Renal cortical epithelial cell (primary cell): Measurements from ENCODE around the gene FILIP1. TPM values are rescaled to one million over a fixed set of nuclear protein-coding genes. Genes with fewer than 3 reads are reported as not detected.
A peak's percentile ranks its signal among the peaks of the same experiment; 100 is the strongest.

ENCODE experiments used
- DNase-seq: peaks from one replicate; pipeline ENCODE4 v3.0.0-alpha.2; 2011; ENCODE audit warnings: low read depth
- total RNA-seq: library from RNA; depleted of rRNA; stranded (reverse); fragments of >200 nt; gene quantifications from 2 replicates; pipeline ENCODE4 v1.2.3, GENCODE V29; 2014

The FILIP1 gene
- total RNA-seq, 1 donor from 2014 or later, result 1.5 TPM

DNA sequence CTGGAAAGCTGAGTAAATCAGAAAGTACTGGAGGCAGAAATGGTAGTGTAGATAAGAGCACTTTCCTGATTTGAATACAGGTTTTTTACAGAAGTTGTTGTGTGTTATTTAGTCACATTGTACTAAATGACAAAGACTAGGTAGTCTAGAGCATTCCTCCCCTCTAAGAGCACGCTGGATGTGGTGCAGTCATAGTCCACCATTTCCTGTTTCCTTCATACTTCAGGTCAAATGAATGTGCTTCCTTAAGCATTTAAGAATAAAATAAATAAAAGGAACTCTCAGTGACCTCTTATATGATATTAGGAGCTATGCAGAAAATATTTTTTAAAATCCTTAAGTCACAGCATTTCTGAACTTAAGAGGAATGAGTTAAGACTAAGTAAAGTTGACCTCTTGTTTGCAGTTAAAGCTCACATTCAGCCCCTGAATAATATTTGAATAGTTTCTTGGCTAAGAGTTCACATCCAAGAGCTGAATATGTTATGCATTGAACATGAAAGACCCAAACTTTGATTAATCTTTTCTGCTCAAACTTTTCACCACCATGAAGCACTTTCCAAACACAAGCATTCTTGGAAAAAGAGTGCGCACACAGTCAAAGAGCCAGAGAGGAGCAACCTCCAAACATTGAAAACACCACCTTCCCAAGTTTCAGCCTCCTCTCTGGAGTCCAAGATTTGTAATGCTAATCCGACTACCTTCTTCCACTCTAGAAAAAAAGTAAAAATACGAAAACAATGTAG is 155.6 kb downstream of the FILIP1 start:
- no peak for DNase-seq

- DNase-seq, result peak; percentile 93
Observed at GRCh38 chr6:75334266-75335040, 159.1 kb downstream of the FILIP1 start.

DNA sequence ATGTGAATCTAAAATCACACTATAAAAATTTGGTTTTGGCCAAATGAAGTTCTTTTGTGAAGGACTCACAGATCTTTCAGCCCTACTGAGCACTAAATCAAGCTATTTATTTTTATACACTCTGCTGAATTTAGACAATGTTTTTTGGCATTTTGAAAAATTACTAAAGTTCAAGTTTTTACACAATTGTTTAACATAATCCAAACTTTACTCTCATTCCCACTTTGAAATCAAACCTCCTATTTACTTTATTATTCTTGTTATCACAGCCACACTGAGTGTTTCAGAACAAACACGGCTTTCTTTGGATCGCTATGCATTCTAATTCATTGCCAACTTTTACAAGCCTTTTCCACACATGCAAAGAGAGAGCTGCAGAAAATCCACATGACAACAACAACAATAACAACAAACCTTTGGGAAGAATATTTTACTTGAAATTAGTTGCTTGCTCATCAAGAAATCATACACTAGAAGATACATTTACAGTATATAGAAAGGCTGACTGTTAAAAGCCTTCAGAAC is 159.9 kb downstream of the FILIP1 start:
- no peak for DNase-seq

DNA sequence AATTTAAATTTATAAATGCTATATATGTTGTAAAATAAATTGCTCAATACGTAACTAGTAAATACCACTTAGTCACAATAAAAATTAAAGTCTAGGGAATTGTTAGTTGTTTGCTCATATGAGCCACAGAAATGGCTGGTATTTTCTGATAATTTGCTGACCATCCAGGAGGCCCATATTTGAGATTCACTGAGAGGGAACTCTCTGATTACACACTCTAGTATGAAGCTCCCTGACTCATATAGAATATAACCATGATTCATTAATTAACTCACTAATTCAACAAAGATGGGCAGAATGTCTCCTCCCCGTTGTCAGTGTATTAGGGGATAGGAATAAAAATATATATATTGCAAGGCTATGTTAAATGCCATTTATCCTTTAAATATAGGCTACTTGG is 162.4 kb downstream of the FILIP1 start:
- DNase-seq, result no peak

DNA sequence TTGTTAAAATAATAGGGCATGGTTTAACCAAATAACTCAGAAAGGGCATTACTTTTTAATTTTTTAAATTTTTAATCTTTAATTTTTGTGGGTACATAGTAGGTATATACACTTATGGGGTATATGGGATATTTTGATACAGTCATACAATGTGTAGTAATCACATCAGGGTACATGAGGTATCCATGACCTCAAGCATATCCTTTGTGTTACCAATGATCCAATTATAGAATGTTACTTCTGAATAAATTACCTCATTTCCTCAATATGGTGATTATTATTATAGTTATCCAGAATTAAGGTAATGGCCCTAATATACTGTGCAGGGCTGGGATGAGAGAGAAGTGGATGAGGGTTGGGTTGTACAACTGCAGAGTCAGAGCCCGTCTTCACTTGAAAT is 163.9 kb downstream of the FILIP1 start:
- no peak for DNase-seq

DNA sequence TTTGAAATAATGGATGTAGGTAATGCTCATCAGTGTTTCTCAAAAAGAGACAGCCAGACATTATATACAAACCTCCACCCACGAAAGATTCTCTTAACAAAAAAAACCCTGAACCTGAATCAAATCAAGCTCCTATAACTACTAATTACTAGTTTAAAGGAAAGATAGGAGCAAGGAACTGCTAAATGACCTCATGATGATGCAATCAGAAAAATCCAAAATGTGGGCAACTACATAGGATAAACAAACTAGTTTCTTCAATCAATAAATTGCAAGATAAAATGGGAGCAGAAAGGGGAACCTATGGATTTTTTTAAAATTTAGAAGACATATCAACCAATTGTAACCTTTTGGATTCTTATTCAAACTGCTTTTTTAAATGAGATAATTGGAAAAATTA is 165.8 kb downstream of the FILIP1 start:
- no peak for DNase-seq

DNA sequence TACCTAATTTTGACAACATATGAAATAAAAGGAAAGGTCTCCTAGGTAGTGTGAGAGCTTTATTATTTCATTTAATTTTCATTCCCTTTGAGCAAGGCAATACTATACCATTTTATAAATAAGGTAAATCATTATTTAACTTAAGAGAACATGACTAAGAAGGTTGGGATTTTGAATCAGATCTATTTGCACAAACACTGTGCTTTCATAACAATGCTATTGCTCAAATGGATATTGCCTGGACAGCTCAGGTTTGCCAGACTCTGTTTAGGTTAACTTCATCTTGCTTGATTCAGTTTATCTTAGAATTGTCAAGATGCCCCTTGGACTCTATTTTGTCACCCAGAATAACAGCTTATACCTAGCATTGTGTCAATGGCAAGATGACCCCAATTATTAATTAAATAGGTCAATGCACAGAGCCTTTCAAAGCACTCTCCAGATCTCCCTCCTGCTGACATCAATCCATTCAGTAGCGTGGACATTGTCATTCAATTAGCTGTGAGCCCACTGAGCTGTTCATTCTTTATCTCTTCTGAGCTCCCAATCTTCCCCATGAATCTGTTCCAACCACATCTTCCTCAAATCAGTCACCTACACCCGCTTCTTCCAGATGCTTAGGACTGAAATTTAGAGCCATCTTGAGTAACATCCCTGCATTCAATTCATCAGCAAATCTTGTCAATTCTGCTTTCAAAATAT is 166.9 kb downstream of the FILIP1 start:
- DNase-seq, result peak; percentile 87

- no peak for DNase-seq
Observed at GRCh38 chr6:75318900-75319299, 174.7 kb downstream of the FILIP1 start.

DNA sequence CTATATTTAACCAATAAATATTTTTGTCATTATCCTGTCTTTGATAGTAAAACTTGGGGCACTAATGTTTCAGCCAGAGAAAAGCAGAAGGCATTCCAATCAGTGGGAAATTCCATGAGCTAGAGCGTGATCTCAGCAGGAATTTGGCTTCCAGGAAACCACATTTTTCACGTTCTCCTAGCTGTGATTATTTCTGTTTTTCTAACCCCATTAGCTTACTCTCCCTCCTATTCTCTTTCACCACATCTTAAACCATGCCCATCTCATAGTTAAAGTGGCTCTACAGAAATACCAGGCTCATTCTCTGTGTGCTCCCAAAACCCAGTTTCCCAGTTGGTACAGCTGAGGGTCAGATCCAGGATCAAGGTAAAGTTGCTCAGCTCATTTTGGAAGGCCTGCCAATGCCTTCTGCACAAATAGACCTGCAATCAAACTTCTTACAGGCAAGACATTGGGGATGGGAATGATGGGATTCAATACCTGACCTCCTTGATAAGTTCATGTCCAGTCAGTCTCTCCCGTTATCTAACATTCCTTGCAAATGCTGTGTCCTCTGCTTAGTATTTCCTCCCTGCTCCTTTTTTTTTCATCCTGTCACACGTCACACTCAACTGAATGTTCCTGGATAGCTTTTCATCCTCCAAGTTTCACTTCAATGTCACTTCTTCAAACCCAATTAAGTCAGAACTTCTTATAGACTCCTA is 175.9 kb downstream of the FILIP1 start:
- DNase-seq, result peak; percentile 82

- no peak for DNase-seq
Observed at GRCh38 chr6:75315978-75316377, 177.6 kb downstream of the FILIP1 start.

- no peak for DNase-seq
Observed at GRCh38 chr6:75308250-75308988, 185.2 kb downstream of the FILIP1 start.

DNA sequence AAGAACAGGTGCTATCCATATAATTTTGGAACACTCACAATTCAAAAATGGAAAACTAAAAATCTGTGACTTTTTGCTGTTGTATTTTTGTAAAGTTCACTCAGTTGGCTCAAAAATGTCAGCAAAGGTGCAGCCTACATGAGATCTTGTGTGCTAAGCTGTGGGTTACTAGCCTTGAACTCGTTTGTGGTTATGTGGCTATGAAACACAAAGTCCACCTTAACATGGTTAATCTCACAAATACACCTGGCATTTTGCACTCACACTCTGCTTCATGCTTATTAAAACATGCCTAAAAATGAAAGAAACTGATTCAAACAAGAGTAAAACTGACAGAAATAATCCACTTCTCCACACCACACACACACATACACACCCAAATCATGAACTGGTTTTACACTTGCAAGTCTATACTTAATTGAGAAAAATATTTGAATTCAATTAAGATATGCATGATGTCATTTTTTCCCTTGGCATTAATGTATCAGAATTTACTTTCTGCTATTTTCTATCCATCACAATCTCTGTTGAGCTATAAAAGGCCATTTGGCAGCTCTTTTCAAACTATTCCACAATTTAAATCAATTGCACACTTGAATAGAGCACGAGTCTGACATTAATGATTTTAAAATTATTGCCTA is 186.1 kb downstream of the FILIP1 start:
- peak; percentile 18 for DNase-seq

GRCh38 chr6:75306064-75306463 is 187.5 kb downstream of the FILIP1 start:
- DNase-seq, result no peak

- DNase-seq, result no peak
Observed at GRCh38 chr6:75305573-75305972, 188.0 kb downstream of the FILIP1 start.

DNA sequence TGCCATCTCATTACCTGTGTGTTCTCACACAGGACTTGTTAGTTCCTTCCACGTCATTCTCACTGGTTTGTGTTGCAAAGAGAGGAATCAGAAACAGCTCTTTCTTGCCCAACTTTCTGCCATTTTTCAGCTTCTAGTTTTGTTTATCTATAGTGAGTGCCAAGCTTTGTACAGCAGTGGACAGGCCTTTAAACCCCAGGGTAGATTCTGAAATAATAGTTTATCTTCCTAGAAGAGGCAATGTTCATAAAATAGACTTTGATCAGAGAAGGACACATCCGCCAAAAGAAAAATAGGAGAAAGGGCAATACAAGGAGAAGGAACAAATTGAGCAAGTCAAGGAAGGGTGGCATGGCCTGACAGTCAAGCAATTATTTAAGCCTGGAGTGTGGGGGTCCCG is 191.3 kb downstream of the FILIP1 start:
- no peak for DNase-seq

GRCh38 chr6:75301537-75301936 is 192.1 kb downstream of the FILIP1 start:
- DNase-seq, result no peak

DNA sequence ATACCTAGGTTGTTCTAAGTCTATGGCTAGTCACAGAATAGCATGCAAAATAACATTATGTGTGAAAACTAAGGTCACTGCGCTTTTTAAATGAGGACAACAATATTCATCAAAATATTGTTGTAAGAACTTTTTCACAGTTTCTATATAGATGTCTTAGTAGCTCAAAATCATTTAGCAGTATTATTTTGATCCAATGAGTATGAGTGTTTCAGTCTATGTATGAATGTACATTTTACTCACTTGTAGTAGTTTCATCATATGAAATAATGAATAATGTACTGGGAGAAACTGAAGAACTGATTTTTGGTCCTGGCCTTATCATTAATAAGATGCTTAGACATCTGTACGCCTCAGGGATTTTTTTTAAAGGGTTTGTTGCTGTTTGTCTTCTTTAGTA is 192.5 kb downstream of the FILIP1 start:
- no peak for DNase-seq

DNA sequence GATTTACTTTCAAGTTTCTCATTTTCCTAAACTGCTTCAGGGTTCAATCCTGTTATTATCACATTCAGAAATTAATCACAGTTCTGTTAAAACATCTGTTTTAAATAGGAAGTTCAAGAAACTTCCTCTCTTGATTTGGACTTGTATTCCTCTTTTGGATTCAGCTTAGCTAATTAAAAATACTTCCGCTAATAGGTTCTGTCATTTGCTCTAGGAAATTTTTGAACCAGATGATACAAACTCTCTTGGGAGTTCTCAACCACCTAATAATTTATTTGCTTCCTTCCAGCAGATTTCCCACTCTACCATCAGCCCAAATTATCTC is 193.1 kb downstream of the FILIP1 start:
- no peak for DNase-seq

DNA sequence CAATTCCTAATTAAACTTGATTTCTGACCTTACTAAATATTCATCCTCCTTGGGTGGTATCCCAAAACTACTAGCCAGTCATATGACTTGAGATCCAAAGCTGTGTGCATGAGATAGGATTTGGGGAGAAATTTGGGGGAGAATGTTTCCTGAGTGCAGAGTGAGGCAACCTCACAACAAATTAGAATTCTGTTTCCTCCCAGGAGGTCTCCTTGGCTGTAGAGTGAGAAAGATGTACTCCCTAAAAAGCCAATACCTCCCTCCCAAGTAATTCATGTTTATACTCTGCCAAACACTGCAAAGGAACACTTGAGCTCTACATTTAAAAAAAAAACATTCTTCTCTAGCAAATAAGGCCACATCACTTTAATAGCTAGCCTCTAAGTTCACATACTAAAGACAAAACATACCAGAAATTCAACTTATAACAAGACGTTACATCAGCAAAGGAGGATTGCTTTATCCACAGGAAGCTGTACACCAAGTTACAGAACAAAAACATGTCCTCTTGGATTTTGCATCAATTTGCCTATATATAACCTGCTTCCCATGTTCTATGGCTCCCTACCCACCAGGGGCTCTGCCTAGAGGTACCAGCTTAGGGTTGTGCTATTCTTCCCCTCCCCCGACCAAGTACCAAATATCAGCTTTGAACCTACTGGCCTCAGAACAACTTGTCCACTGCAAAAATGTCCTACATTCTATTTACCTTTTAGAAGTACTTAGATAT is 193.6 kb downstream of the FILIP1 start:
- DNase-seq, result no peak
